KMS-11 (cell line): ENCODE results near the gene CARHSP1.

Experiments used
- H2AFZ ChIP-seq: fragments of 200-600 bp; sonication (generic); 2 replicates; pipeline ENCODE4 v1.6.1; 2016; ENCODE audit warnings: antibody characterized with exemption, mixed run types, low read depth
- H3K27ac ChIP-seq: fragments of 200-600 bp; sonication (generic); 2 replicates; pipeline ENCODE4 v1.6.1; 2016; ENCODE audit warnings: mild to moderate bottlenecking, mixed run types
- H3K27me3 ChIP-seq: fragments of 200-600 bp; sonication (generic); 2 replicates; pipeline ENCODE4 v1.6.1; 2017; ENCODE audit warnings: mild to moderate bottlenecking, low read depth, mixed run types, moderate library complexity; ENCODE audit not compliant: insufficient read depth
- H3K36me3 ChIP-seq: fragments of 200-600 bp; sonication (generic); 2 replicates; pipeline ENCODE4 v1.6.1; 2017; ENCODE audit warnings: mild to moderate bottlenecking, mixed run types; ENCODE audit not compliant: insufficient read depth
- H3K4me1 ChIP-seq: fragments of 200-600 bp; sonication (generic); 2 replicates; pipeline ENCODE4 v1.6.1; 2016; ENCODE audit warnings: mild to moderate bottlenecking, low read depth, mixed run types; ENCODE audit not compliant: poor library complexity, severe bottlenecking
- H3K4me2 ChIP-seq: fragments of 200-600 bp; sonication (generic); 2 replicates; pipeline ENCODE4 v1.7.0; 2016; ENCODE audit warnings: mild to moderate bottlenecking, mixed run types
- H3K4me3 ChIP-seq: fragments of 200-600 bp; sonication (generic); IDR thresholded peaks from 2 replicates; pipeline ENCODE4 v1.6.1; 2017; ENCODE audit warnings: low read depth, low read length, mixed read lengths; ENCODE audit not compliant: insufficient read depth
- H3K79me2 ChIP-seq: fragments of 200-600 bp; sonication (generic); 2 replicates; pipeline ENCODE4 v1.6.1; 2016; ENCODE audit warnings: low read depth, mixed run types; ENCODE audit not compliant: insufficient read depth
- H3K9ac ChIP-seq: fragments of 200-600 bp; sonication (generic); 2 replicates; pipeline ENCODE4 v1.6.1; 2016; ENCODE audit warnings: mild to moderate bottlenecking, mixed run types
- H4K20me1 ChIP-seq: fragments of 200-600 bp; sonication (generic); 2 replicates; pipeline ENCODE4 v1.6.1; 2016; ENCODE audit warnings: mild to moderate bottlenecking, mixed run types; ENCODE audit not compliant: insufficient read depth
- TF ChIP-seq, protein P1 (sequence below): fragments of 200-600 bp; sonication (generic); conservative IDR thresholded peaks from 2 replicates; pipeline ENCODE4 v1.6.1; 2017; ENCODE audit warnings: low read depth, mild to moderate bottlenecking, antibody characterized with exemption, low read length, moderate library complexity, mixed read lengths

Gene CARHSP1

GRCh38 chr16:8854298-8854948, 14.4 kb downstream of the CARHSP1 start:
- H3K4me1 ChIP-seq, result peaks cover 6% of the 10 kb centered on the region
- H3K9ac ChIP-seq, result no peak overlapping the region
- H2AFZ ChIP-seq, result no peak overlapping the region
- peaks cover 8% of the 10 kb centered on the region; the same call in 1 of the 2 replicates for H3K36me3 ChIP-seq
- H4K20me1 ChIP-seq, result no peaks in the 10 kb centered on the region
- H3K4me3 ChIP-seq, result no peak overlapping the region
- H3K79me2 ChIP-seq, result peaks cover 7% of the 10 kb centered on the region; the same call in 1 of the 2 replicates
- TF ChIP-seq, protein P1, sequence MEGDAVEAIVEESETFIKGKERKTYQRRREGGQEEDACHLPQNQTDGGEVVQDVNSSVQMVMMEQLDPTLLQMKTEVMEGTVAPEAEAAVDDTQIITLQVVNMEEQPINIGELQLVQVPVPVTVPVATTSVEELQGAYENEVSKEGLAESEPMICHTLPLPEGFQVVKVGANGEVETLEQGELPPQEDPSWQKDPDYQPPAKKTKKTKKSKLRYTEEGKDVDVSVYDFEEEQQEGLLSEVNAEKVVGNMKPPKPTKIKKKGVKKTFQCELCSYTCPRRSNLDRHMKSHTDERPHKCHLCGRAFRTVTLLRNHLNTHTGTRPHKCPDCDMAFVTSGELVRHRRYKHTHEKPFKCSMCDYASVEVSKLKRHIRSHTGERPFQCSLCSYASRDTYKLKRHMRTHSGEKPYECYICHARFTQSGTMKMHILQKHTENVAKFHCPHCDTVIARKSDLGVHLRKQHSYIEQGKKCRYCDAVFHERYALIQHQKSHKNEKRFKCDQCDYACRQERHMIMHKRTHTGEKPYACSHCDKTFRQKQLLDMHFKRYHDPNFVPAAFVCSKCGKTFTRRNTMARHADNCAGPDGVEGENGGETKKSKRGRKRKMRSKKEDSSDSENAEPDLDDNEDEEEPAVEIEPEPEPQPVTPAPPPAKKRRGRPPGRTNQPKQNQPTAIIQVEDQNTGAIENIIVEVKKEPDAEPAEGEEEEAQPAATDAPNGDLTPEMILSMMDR, result no peak
- no peak overlapping the region for H3K4me2 ChIP-seq
- H3K27me3 ChIP-seq, result no peaks in the 10 kb centered on the region
- no peak overlapping the region for H3K27ac ChIP-seq

- Histone ChIP-seq H3K4me3 (no peak overlapping the region), H3K27me3 (no peaks in the 10 kb centered on the region), H3K36me3 (peaks cover 8% of the 10 kb centered on the region; the same call in 1 of the 2 replicates), H3K27ac (no peak overlapping the region), H3K9ac (no peak overlapping the region), H3K4me2 (no peak overlapping the region), H4K20me1 (no peaks in the 10 kb centered on the region), H3K4me1 (peaks cover 6% of the 10 kb centered on the region), H2AFZ (no peak overlapping the region), H3K79me2 (peaks cover 3% of the 10 kb centered on the region; the same call in 1 of the 2 replicates)
- TF ChIP-seq, protein P1, result no peak
Observed at GRCh38 chr16:8853611-8854010, 15.2 kb downstream of the CARHSP1 start.

DNA sequence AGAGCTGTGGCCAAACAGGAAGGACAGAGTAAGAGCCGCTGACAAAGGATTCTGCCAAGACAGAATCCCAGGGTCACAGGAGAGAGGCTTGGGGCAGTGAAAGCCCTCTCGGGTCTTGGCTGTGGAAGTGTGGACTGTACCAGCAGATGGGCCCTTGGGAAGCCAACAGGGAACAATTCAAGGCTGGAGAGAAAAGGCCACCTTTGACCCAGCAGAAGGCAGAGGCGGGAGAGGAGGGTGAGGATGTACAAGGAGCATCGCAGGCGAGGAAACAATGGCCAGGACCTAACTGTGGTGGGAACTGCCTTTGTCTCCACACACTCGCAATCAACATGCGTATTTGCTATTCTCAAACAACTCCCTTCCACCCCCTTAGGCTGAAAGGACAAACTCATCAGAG, 15.7 kb downstream of the CARHSP1 start:
- Histone ChIP-seq H3K9ac (no peak overlapping the region), H3K79me2 (no peaks in the 10 kb centered on the region; the same call in 1 of the 2 replicates), H3K27ac (no peak overlapping the region), H3K4me3 (no peak overlapping the region), H3K36me3 (peaks cover 8% of the 10 kb centered on the region; the same call in 1 of the 2 replicates), H2AFZ (no peak overlapping the region), H3K27me3 (no peaks in the 10 kb centered on the region), H4K20me1 (no peaks in the 10 kb centered on the region), H3K4me1 (peaks cover 6% of the 10 kb centered on the region), H3K4me2 (no peak overlapping the region)
- TF ChIP-seq, protein P1, result no peak

- Histone ChIP-seq H4K20me1 (no peaks in the 10 kb centered on the region), H3K36me3 (peaks cover 8% of the 10 kb centered on the region; the same call in 1 of the 2 replicates), H3K4me1 (peaks cover 6% of the 10 kb centered on the region), H3K4me3 (no peak overlapping the region), H3K27me3 (no peaks in the 10 kb centered on the region), H3K9ac (no peak overlapping the region), H3K4me2 (no peak overlapping the region), H2AFZ (no peak overlapping the region), H3K27ac (no peak overlapping the region), H3K79me2 (no peaks in the 10 kb centered on the region; the same call in 1 of the 2 replicates)
- TF ChIP-seq, protein P1, result no peak
Observed at GRCh38 chr16:8852534-8852933, 16.3 kb downstream of the CARHSP1 start.
